ENCODE results near the gene EEF2. TPM values are rescaled to one million over a fixed set of nuclear protein-coding genes. Genes with fewer than 3 reads are reported as not detected.
A peak's percentile ranks its signal among the peaks of the same experiment; 100 is the strongest.
"Not testable (repeated sequence)": the region's sequence is repeated elsewhere in the genome, so short reads cannot be mapped to it uniquely, and the experiment has no call there.

Gene EEF2
- total and polyA plus RNA-seq, 12 donors: 752 to 3,482 (median 2,119) TPM

GRCh38 chr19:4012092-4012974 is 27.1 kb upstream of the EEF2 start:
- 78 to 87% (median 83%) methylated on average over 22 to 27 of the region's 27 CpGs for WGBS, 4 donors

GRCh38 chr19:4011430-4011829 is 26.2 kb upstream of the EEF2 start:
- DNase-seq; H3K9me3 ChIP-seq (replicated peaks in 1 of 3); H3K4me3 ChIP-seq; H3K27me3 ChIP-seq: not testable (repeated sequence)
- 68 to 90% (median 73%) methylated on average over 4 to 6 of the region's 6 CpGs for WGBS, 4 donors
- Histone ChIP-seq H3K4me1 (replicated peaks in 1 of 2) (peaks cover 60 to 69% of the 10 kb centered on the region in 2 donors), H3K27ac (peak overlapping the region in 1 of 5 donors; percentile 52), H3K36me3 (replicated peaks in 1 of 2) (peaks cover 0 to 26% of the 10 kb centered on the region in 2 donors)
- intact Hi-C loops (cut with DNase I): loop anchor here (5.0 to 10.0 kb wide), 2 partner anchors 51 to 193 kb away; no protein-coding TSS in a partner anchor

More at GRCh38 chr19:4012092-4012974, 27.1 kb upstream of the EEF2 start:
- Histone ChIP-seq H3K9me3 (replicated peaks in 1 of 3) (no peaks in the 10 kb centered on the region), H3K4me1 (replicated peaks in 1 of 2) (peaks cover 56 to 68% of the 10 kb centered on the region in 2 donors), H3K36me3 (replicated peaks in 1 of 2) (peaks cover 0 to 26% of the 10 kb centered on the region in 2 donors), H3K27ac (peak overlapping the region in 2 of 5 donors; percentile 8 to 89), H3K27me3 (no peaks in the 10 kb centered on the region), H3K4me3 (no peak overlapping the region)
- TF ChIP-seq POLR2A (IDR thresholded peaks at IDR 0.05) (no peak), CTCF (IDR thresholded peaks at IDR 0.05) (no peak)
- intact Hi-C loops (cut with DNase I): loop anchor here (5.0 to 10.0 kb wide), 2 partner anchors 50 to 192 kb away; no protein-coding TSS in a partner anchor
- no peak for DNase-seq

- Histone ChIP-seq H3K36me3 (replicated peaks in 1 of 2) (peaks cover 0 to 26% of the 10 kb centered on the region in 2 donors), H3K27ac (peak overlapping the region in 1 of 5 donors; percentile 52), H3K9me3 (replicated peaks in 1 of 3) (no peaks in the 10 kb centered on the region), H3K4me3 (no peak overlapping the region), H3K27me3 (no peaks in the 10 kb centered on the region), H3K4me1 (replicated peaks in 1 of 2) (peaks cover 54 to 67% of the 10 kb centered on the region in 2 donors)
- no peak for DNase-seq
- no peak for TF ChIP-seq POLR2A (IDR thresholded peaks at IDR 0.05)
- TF ChIP-seq CTCF (IDR thresholded peaks at IDR 0.05): no peak
- intact Hi-C loops (cut with DNase I): loop anchor here (5.0 to 10.0 kb wide), 2 partner anchors 52 to 194 kb away; no protein-coding TSS in a partner anchor
- WGBS, 4 donors: 55 to 81% (median 75%) methylated on average over 6 to 14 of the region's 14 CpGs
Measured at GRCh38 chr19:4010808-4011110, 25.5 kb upstream of the EEF2 start.

GRCh38 chr19:4009990-4010807 is 24.9 kb upstream of the EEF2 start:
- no peak overlapping the region for H3K4me3 ChIP-seq
- TF ChIP-seq POLR2A (IDR thresholded peaks at IDR 0.05) (peak in 1 of 2 donors; percentile 41), CTCF (IDR thresholded peaks at IDR 0.05) (no peak)

More at GRCh38 chr19:4009990-4010807, 24.9 kb upstream of the EEF2 start:
- Histone ChIP-seq H3K9me3 (replicated peaks in 1 of 3) (no peaks in the 10 kb centered on the region), H3K27me3 (no peaks in the 10 kb centered on the region), H3K4me1 (replicated peaks in 1 of 2) (peaks cover 48 to 61% of the 10 kb centered on the region in 2 donors), H3K27ac (peak overlapping the region in 2 of 5 donors; percentile 52 to 56), H3K36me3 (replicated peaks in 1 of 2) (peaks cover 0 to 26% of the 10 kb centered on the region in 2 donors)
- intact Hi-C loops (cut with DNase I): loop anchor here (5.0 to 10.0 kb wide), 3 partner anchors 45 to 195 kb away; no protein-coding TSS in a partner anchor
- WGBS, 4 donors: 50 to 68% (median 50%) methylated on average over 8 to 24 of the region's 24 CpGs
- DNase-seq: peak in 5 of 7 donors; percentile 50 to 76 (median 68)

All from adrenal gland (tissue), 12 donors.